MCF 10A (cell line): ENCODE measurements around the gene CLEC18A. TPM values are rescaled to one million over a fixed set of nuclear protein-coding genes. Genes with fewer than 3 reads are reported as not detected.
"Not testable (repeated sequence)": the region's sequence is repeated elsewhere in the genome, so short reads cannot be mapped to it uniquely, and the experiment has no call there.

Experiments used
- BruUV-seq: library from RNA; stranded (reverse); fragments of 400-500 nt; replicated peaks from 2 replicates; lab custom pipeline; 2021; lab: Mats Ljungman, UMichigan
- CTCF ChIA-PET: fragments of 300-600 bp; sonication (Branson Sonifier 250); formaldehyde crosslinking; extraction: SDS; loops from one replicate; lab custom pipeline; 2021; ENCODE audit warnings: antibody characterized with exemption, inconsistent platforms; lab: Yijun Ruan, JAX
- POLR2A ChIA-PET: fragments of 300-600, 350-650 bp; sonication (Branson Sonifier 250); formaldehyde crosslinking; extraction: SDS; loops from one replicate; lab custom pipeline; 2020; ENCODE audit warnings: antibody characterized with exemption, inconsistent platforms; lab: Yijun Ruan, JAX
- DNase-seq: peaks from one replicate; pipeline ENCODE4 v3.0.0-alpha.2; 2018; ENCODE audit not compliant: unreplicated experiment
- H3K27ac Mint-ChIP-seq: one replicate; pipeline ENCODE4 v1.8.0; 2022; ENCODE audit warnings: mild to moderate bottlenecking, low read depth, mixed read lengths; ENCODE audit not compliant: unreplicated experiment
- H3K27me3 Mint-ChIP-seq: one replicate; pipeline ENCODE4 v1.8.0; 2022; ENCODE audit warnings: mixed read lengths; ENCODE audit not compliant: insufficient read depth, unreplicated experiment
- H3K36me3 Mint-ChIP-seq: one replicate; pipeline ENCODE4 v1.8.0; 2022; ENCODE audit warnings: mild to moderate bottlenecking, moderate library complexity, mixed read lengths; ENCODE audit not compliant: insufficient read depth, unreplicated experiment
- H3K4me1 Mint-ChIP-seq: one replicate; pipeline ENCODE4 v1.8.0; 2022; ENCODE audit warnings: mixed read lengths; ENCODE audit not compliant: insufficient read depth, unreplicated experiment
- H3K4me3 Mint-ChIP-seq: one replicate; pipeline ENCODE4 v1.8.0; 2022; ENCODE audit warnings: mild to moderate bottlenecking, moderate library complexity, mixed read lengths; ENCODE audit not compliant: unreplicated experiment
- H3K9me3 Mint-ChIP-seq: one replicate; pipeline ENCODE4 v1.8.0; 2022; ENCODE audit warnings: mixed read lengths; ENCODE audit not compliant: unreplicated experiment
- intact Hi-C: fragments of 100-400 bp; cut with micrococcal nuclease; formaldehyde crosslinking; loops from 2 replicates; pipeline ENCODE4 v1.14.1; 2022
- total RNA-seq: library from RNA; stranded (reverse); gene quantifications from 2 replicates; pipeline ENCODE4 v1.2.3, GENCODE V29; 2022

Gene CLEC18A
- total RNA-seq, 1 experiment from 2014 or later, result 0.28 TPM

GRCh38 chr16:69952116-69952515, 982 bp downstream of the CLEC18A start:
- H3K9me3 Mint-ChIP-seq, H3K27ac Mint-ChIP-seq, H3K27me3 Mint-ChIP-seq, H3K4me3 Mint-ChIP-seq, intact Hi-C loops, H3K4me1 Mint-ChIP-seq, H3K36me3 Mint-ChIP-seq, CTCF ChIA-PET, BruUV-seq, POLR2A ChIA-PET, DNase-seq: not testable (repeated sequence)

GRCh38 chr16:69952572-69953355, 1.6 kb downstream of the CLEC18A start:
- POLR2A ChIA-PET, CTCF ChIA-PET, H3K27me3 Mint-ChIP-seq, H3K4me3 Mint-ChIP-seq, H3K4me1 Mint-ChIP-seq, H3K36me3 Mint-ChIP-seq, DNase-seq, intact Hi-C loops, H3K9me3 Mint-ChIP-seq, H3K27ac Mint-ChIP-seq, BruUV-seq: not testable (repeated sequence)

- H3K4me1 Mint-ChIP-seq, H3K27ac Mint-ChIP-seq, H3K4me3 Mint-ChIP-seq, BruUV-seq, intact Hi-C loops, POLR2A ChIA-PET, H3K9me3 Mint-ChIP-seq, H3K27me3 Mint-ChIP-seq, DNase-seq, H3K36me3 Mint-ChIP-seq, CTCF ChIA-PET: not testable (repeated sequence)
Measured at GRCh38 chr16:69954241-69954640, 3.1 kb downstream of the CLEC18A start.

GRCh38 chr16:69963312-69963711, 12.2 kb downstream of the CLEC18A start:
- intact Hi-C loops, H3K36me3 Mint-ChIP-seq, POLR2A ChIA-PET, H3K4me1 Mint-ChIP-seq, H3K4me3 Mint-ChIP-seq, BruUV-seq, H3K27ac Mint-ChIP-seq, DNase-seq, H3K27me3 Mint-ChIP-seq, H3K9me3 Mint-ChIP-seq, CTCF ChIA-PET: not testable (repeated sequence)

GRCh38 chr16:69964960-69965660, 14.0 kb downstream of the CLEC18A start:
- BruUV-seq, H3K36me3 Mint-ChIP-seq, H3K4me3 Mint-ChIP-seq, CTCF ChIA-PET, H3K9me3 Mint-ChIP-seq, H3K4me1 Mint-ChIP-seq, DNase-seq, H3K27me3 Mint-ChIP-seq, POLR2A ChIA-PET, H3K27ac Mint-ChIP-seq, intact Hi-C loops: not testable (repeated sequence)

GRCh38 chr16:69965661-69966054, 14.5 kb downstream of the CLEC18A start:
- H3K4me1 Mint-ChIP-seq, BruUV-seq, H3K9me3 Mint-ChIP-seq, POLR2A ChIA-PET, H3K27ac Mint-ChIP-seq, CTCF ChIA-PET, H3K36me3 Mint-ChIP-seq, H3K27me3 Mint-ChIP-seq, intact Hi-C loops, H3K4me3 Mint-ChIP-seq, DNase-seq: not testable (repeated sequence)

- H3K36me3 Mint-ChIP-seq, H3K4me3 Mint-ChIP-seq, DNase-seq, H3K27me3 Mint-ChIP-seq, H3K9me3 Mint-ChIP-seq, intact Hi-C loops, H3K4me1 Mint-ChIP-seq, POLR2A ChIA-PET, CTCF ChIA-PET, H3K27ac Mint-ChIP-seq, BruUV-seq: not testable (repeated sequence)
Measured at GRCh38 chr16:69967688-69968087, 16.6 kb downstream of the CLEC18A start.

- POLR2A ChIA-PET, H3K4me1 Mint-ChIP-seq, H3K27me3 Mint-ChIP-seq, intact Hi-C loops, H3K27ac Mint-ChIP-seq, H3K9me3 Mint-ChIP-seq, H3K36me3 Mint-ChIP-seq, CTCF ChIA-PET, DNase-seq, H3K4me3 Mint-ChIP-seq, BruUV-seq: not testable (repeated sequence)
Measured at GRCh38 chr16:69968125-69968524, 17.0 kb downstream of the CLEC18A start.

GRCh38 chr16:69969657-69970056, 18.5 kb downstream of the CLEC18A start:
- H3K4me3 Mint-ChIP-seq, intact Hi-C loops, DNase-seq, CTCF ChIA-PET, H3K9me3 Mint-ChIP-seq, POLR2A ChIA-PET, H3K4me1 Mint-ChIP-seq, H3K27me3 Mint-ChIP-seq, H3K36me3 Mint-ChIP-seq, H3K27ac Mint-ChIP-seq, BruUV-seq: not testable (repeated sequence)
